Mammary epithelial cell (primary cell): Measurements from ENCODE around the gene PLXNA4.

Experiments used
- CTCF ChIP-seq, 2 donors: IDR thresholded peaks in 1 of 2; conservative IDR thresholded peaks in 1 of 2; 2 replicates each; pipeline ENCODE4 v1.5.1; 2011 to 2012; ENCODE audit warnings: inconsistent platforms in 2 of 2, low read length in 2 of 2, mild to moderate bottlenecking in 2 of 2, control low read depth in 1 of 2, low read depth in 1 of 2; ENCODE audit not compliant: insufficient read depth in 1 of 2; ENCODE audit errors: extremely low read depth in 1 of 2
- EZH2 ChIP-seq: IDR thresholded peaks from 2 replicates; pipeline ENCODE4 v1.6.1; 2012; ENCODE audit warnings: low read length, inconsistent platforms, borderline replicate concordance

GRCh38 chr7:132546366-132547127 lies 29.7 kb downstream of the PLXNA4 start:
- TF ChIP-seq CTCF (conservative IDR thresholded peaks at IDR 0.05 in 1 of 2, IDR thresholded peaks at IDR 0.05 in 1 of 2; ENCODE audit: extremely low read depth in 1 of 2, insufficient read depth in 1 of 2, low read depth in 1 of 2, low read length in 2 of 2), result no peak
- no peak for TF ChIP-seq EZH2
